OCI-LY1 (cell line): ENCODE data around the gene ZBTB47.

Source experiments
- H2AFZ ChIP-seq: fragments of 200-600 bp; sonication (generic), shearing (Covaris generic); 2 replicates; pipeline ENCODE4 v1.6.0; 2014; ENCODE audit warnings: antibody characterized with exemption, mild to moderate bottlenecking, low read length
- H3F3A ChIP-seq: fragments of 200-600 bp; sonication (generic), shearing (Covaris generic); 2 replicates; pipeline ENCODE4 v1.6.0; 2014; ENCODE audit warnings: mild to moderate bottlenecking, antibody characterized with exemption, low read length, moderate library complexity; ENCODE audit not compliant: insufficient read depth
- H3K27ac ChIP-seq: fragments of 200-600 bp; sonication (generic); 2 replicates; pipeline ENCODE4 v1.5.1; 2014; ENCODE audit warnings: low read length, mixed run types, mild to moderate bottlenecking, low read depth; ENCODE audit not compliant: poor library complexity, severe bottlenecking
- H3K27me3 ChIP-seq: fragments of 200-600 bp; sonication (generic); 2 replicates; pipeline ENCODE4 v1.6.0; 2014; ENCODE audit warnings: antibody characterized with exemption, mild to moderate bottlenecking, low read length, moderate library complexity; ENCODE audit not compliant: insufficient read depth
- H3K36me3 ChIP-seq: fragments of 200-600 bp; sonication (generic); 2 replicates; pipeline ENCODE4 v1.6.1; 2014; ENCODE audit warnings: mild to moderate bottlenecking, antibody characterized with exemption, low read length, moderate library complexity, mixed read lengths; ENCODE audit not compliant: insufficient read depth
- H3K4me1 ChIP-seq: fragments of 200-600 bp; sonication (generic); 2 replicates; pipeline ENCODE4 v1.5.1; 2014; ENCODE audit warnings: mild to moderate bottlenecking, low read length, moderate library complexity; ENCODE audit not compliant: insufficient read depth, severe bottlenecking
- H3K4me2 ChIP-seq: fragments of 200-600 bp; sonication (generic), shearing (Covaris generic); 2 replicates; pipeline ENCODE4 v1.6.1; 2014; ENCODE audit warnings: low read length
- H3K4me3 ChIP-seq: fragments of 200-600 bp; sonication (generic); 2 replicates; pipeline ENCODE4 v1.5.1; 2014; ENCODE audit warnings: low read length, low read depth, mild to moderate bottlenecking, mixed read lengths; ENCODE audit not compliant: poor library complexity, severe bottlenecking
- H3K79me2 ChIP-seq: fragments of 200-600 bp; shearing (Covaris generic); 2 replicates; pipeline ENCODE4 v1.6.1; 2016; ENCODE audit warnings: mixed run types, low read length, mixed read lengths; ENCODE audit not compliant: insufficient read depth
- H3K9ac ChIP-seq: fragments of 200-600 bp; sonication (generic), shearing (Covaris generic); 2 replicates; pipeline ENCODE4 v1.6.1; 2014; ENCODE audit warnings: mild to moderate bottlenecking, low read length, mixed read lengths
- H3K9me2 ChIP-seq: fragments of 200-600 bp; sonication (generic), shearing (Covaris generic); 2 replicates; pipeline ENCODE4 v1.6.1; 2014; ENCODE audit warnings: low read depth, mild to moderate bottlenecking, low read length, mixed read lengths
- H3K9me3 ChIP-seq: fragments of 200-600 bp; shearing (Covaris generic); 2 replicates; pipeline ENCODE4 v1.6.1; 2014; ENCODE audit warnings: low read length, mixed read lengths
- H4K20me1 ChIP-seq: fragments of 200-600 bp; sonication (generic), shearing (Covaris generic); 2 replicates; pipeline ENCODE4 v1.6.0; 2016; ENCODE audit warnings: mild to moderate bottlenecking, low read length; ENCODE audit not compliant: insufficient read depth
- CTCF ChIP-seq: fragments of 200-600 bp; sonication (generic), shearing (Covaris generic); IDR thresholded peaks from 2 replicates; pipeline ENCODE4 v1.5.1; 2017; ENCODE audit warnings: mild to moderate bottlenecking, antibody characterized with exemption, low read length, moderate library complexity, mixed read lengths
- EZH2 ChIP-seq: fragments of 200-600 bp; sonication (generic), shearing (Covaris generic); IDR thresholded peaks from 2 replicates; pipeline ENCODE4 v1.8.0; 2017; ENCODE audit warnings: borderline replicate concordance, mixed run types, mild to moderate bottlenecking, antibody characterized with exemption, low read length, moderate library complexity, mixed read lengths

The ZBTB47 gene

GRCh38 chr3:42694366-42694765 lies 40.9 kb downstream of the ZBTB47 start:
- no peak overlapping the region for H2AFZ ChIP-seq
- no peak overlapping the region for H3K4me2 ChIP-seq
- H3K36me3 ChIP-seq, result no peaks in the 10 kb centered on the region
- TF ChIP-seq CTCF (no peak), EZH2 (no peak)
- no peaks in the 10 kb centered on the region for H3F3A ChIP-seq
- H4K20me1 ChIP-seq, result no peaks in the 10 kb centered on the region
- H3K79me2 ChIP-seq, result no peaks in the 10 kb centered on the region
- no peak overlapping the region for H3K9ac ChIP-seq
- H3K4me3 ChIP-seq, result no peak overlapping the region
- H3K4me1 ChIP-seq, result no peaks in the 10 kb centered on the region
- H3K9me3 ChIP-seq, result no peaks in the 10 kb centered on the region
- H3K27me3 ChIP-seq, result no peaks in the 10 kb centered on the region
- H3K27ac ChIP-seq, result no peak overlapping the region
- no peaks in the 10 kb centered on the region for H3K9me2 ChIP-seq

GRCh38 chr3:42696356-42697288 lies 43.1 kb downstream of the ZBTB47 start:
- no peak overlapping the region for H3K27ac ChIP-seq
- H3K9me2 ChIP-seq, result no peaks in the 10 kb centered on the region
- H3K4me3 ChIP-seq, result no peak overlapping the region
- H4K20me1 ChIP-seq, result no peaks in the 10 kb centered on the region
- H2AFZ ChIP-seq, result no peak overlapping the region
- no peaks in the 10 kb centered on the region for H3K4me1 ChIP-seq
- H3K27me3 ChIP-seq, result no peaks in the 10 kb centered on the region
- no peaks in the 10 kb centered on the region for H3F3A ChIP-seq
- no peak overlapping the region for H3K9ac ChIP-seq
- TF ChIP-seq CTCF (no peak), EZH2 (no peak)
- H3K9me3 ChIP-seq, result no peaks in the 10 kb centered on the region
- H3K36me3 ChIP-seq, result no peaks in the 10 kb centered on the region
- H3K79me2 ChIP-seq, result no peaks in the 10 kb centered on the region
- H3K4me2 ChIP-seq, result no peak overlapping the region

GRCh38 chr3:42697289-42698051 lies 44.0 kb downstream of the ZBTB47 start:
- no peaks in the 10 kb centered on the region for H3K9me2 ChIP-seq
- H3K79me2 ChIP-seq, result no peaks in the 10 kb centered on the region
- H3K27me3 ChIP-seq, result no peaks in the 10 kb centered on the region
- H2AFZ ChIP-seq, result no peak overlapping the region
- H3K9ac ChIP-seq, result no peak overlapping the region
- H3K27ac ChIP-seq, result no peak overlapping the region
- H3F3A ChIP-seq, result no peaks in the 10 kb centered on the region
- no peaks in the 10 kb centered on the region for H3K9me3 ChIP-seq
- no peak overlapping the region for H3K4me3 ChIP-seq
- no peaks in the 10 kb centered on the region for H3K4me1 ChIP-seq
- no peak for TF ChIP-seq EZH2
- no peak for TF ChIP-seq CTCF
- H3K36me3 ChIP-seq, result no peaks in the 10 kb centered on the region
- no peaks in the 10 kb centered on the region for H4K20me1 ChIP-seq
- no peak overlapping the region for H3K4me2 ChIP-seq
